Measurements from ENCODE around the gene GNAI3. TPM values are rescaled to one million over a fixed set of nuclear protein-coding genes. Genes with fewer than 3 reads are reported as not detected.

Gene GNAI3
- 13.1 and 17.9 TPM in 2 replicates for total RNA-seq (2014; rRNA removed; shearing (Covaris generic))

- Histone ChIP-seq H3K27me3 (replicated peaks) (no peaks in the 10 kb centered on the region), H3K4me1 (replicated peaks) (peaks cover 15% of the 10 kb centered on the region), H3K27ac (peak within 1 kb of the TSS; percentile 90), H3K4me3 (peak within 1 kb of the TSS; percentile 89), H3K36me3 (peaks cover 7% of the 10 kb centered on the region; the same call in 1 of the 2 replicates), H3K9me3 (replicated peaks) (no peaks in the 10 kb centered on the region)
- peak; percentile 93 to 95 for DNase-seq (ENCODE audit: low read depth in 1 of 2, low spot score in 2 of 2)
Measured at GRCh38 chr1:109548321-109549267, at the start of gene GNAI3. Gene GNAI3 (plus strand): TSS chr1:109548615. CDS start chr1:109548721, 106 bp downstream.

GRCh38 chr1:109499081-109499480 is 49.3 kb upstream of the GNAI3 start:
- H3K9me3 ChIP-seq (replicated peaks), result no peaks in the 10 kb centered on the region
- H3K27me3 ChIP-seq (replicated peaks), result no peaks in the 10 kb centered on the region
- H3K4me3 ChIP-seq, result no peak overlapping the region
- DNase-seq (ENCODE audit: low read depth in 1 of 2, low spot score in 2 of 2), result no peak
- H3K27ac ChIP-seq, result no peak overlapping the region
- H3K4me1 ChIP-seq (replicated peaks), result peaks cover 3% of the 10 kb centered on the region; the same call in 1 of the 2 replicates
- peaks cover 28% of the 10 kb centered on the region for H3K36me3 ChIP-seq

- Histone ChIP-seq H3K27me3 (replicated peaks) (no peaks in the 10 kb centered on the region), H3K9me3 (replicated peaks) (no peaks in the 10 kb centered on the region), H3K27ac (no peak overlapping the region), H3K4me1 (replicated peaks) (peaks cover 3% of the 10 kb centered on the region; the same call in 1 of the 2 replicates), H3K4me3 (no peak overlapping the region), H3K36me3 (peaks cover 28% of the 10 kb centered on the region)
- no peak for DNase-seq (ENCODE audit: low read depth in 1 of 2, low spot score in 2 of 2)
Measured at GRCh38 chr1:109499661-109500536, 48.5 kb upstream of the GNAI3 start.

GRCh38 chr1:109500941-109501381 is 47.5 kb upstream of the GNAI3 start:
- Histone ChIP-seq H3K36me3 (peaks cover 25% of the 10 kb centered on the region), H3K27me3 (replicated peaks) (no peaks in the 10 kb centered on the region), H3K4me3 (no peak overlapping the region), H3K9me3 (replicated peaks) (no peaks in the 10 kb centered on the region), H3K4me1 (replicated peaks) (peaks cover 3% of the 10 kb centered on the region; the same call in 1 of the 2 replicates), H3K27ac (no peak overlapping the region)
- peak in 1 of 2 experiments; percentile 38 for DNase-seq (ENCODE audit: low read depth in 1 of 2, low spot score in 2 of 2)

DNA sequence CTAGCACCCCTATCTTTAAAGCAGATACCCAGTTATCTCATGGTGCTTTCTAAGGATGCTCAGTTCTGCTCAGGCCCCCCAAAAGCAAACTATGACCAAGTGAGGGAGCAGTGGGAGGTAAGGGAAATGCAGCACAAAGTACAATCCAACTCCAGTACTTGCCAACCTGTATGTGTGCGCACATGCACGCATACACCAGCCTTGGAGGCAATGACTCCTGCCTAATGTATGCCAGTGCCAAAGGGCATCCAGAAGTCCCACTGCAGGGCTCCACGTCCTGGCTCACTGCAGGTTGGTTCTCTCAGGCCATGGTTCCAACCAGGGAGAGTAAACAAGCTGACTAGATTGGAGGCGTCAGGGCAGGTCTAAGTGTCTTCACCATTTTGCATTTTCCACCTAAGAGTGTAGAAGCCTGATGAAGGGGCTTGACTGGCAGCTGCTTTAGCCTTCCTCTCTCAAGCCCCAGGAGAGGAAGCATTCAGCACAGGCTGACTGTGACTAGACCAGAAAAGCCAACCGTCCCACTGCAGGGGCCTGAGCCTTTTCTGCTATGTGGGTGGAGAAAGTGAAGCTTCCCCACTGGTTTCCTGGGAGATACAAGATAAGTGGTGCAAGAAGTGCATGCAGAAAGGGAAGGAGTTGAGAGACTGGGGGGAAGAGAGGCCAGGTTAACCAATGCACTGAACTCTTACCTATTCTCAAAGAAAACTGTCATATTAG is 46.6 kb upstream of the GNAI3 start:
- Histone ChIP-seq H3K27ac (no peak overlapping the region), H3K36me3 (peaks cover 17% of the 10 kb centered on the region), H3K4me3 (no peak overlapping the region), H3K27me3 (replicated peaks) (no peaks in the 10 kb centered on the region), H3K9me3 (replicated peaks) (no peaks in the 10 kb centered on the region), H3K4me1 (replicated peaks) (peaks cover 3% of the 10 kb centered on the region; the same call in 1 of the 2 replicates)
- DNase-seq (ENCODE audit: low read depth in 1 of 2, low spot score in 2 of 2), result no peak

DNA sequence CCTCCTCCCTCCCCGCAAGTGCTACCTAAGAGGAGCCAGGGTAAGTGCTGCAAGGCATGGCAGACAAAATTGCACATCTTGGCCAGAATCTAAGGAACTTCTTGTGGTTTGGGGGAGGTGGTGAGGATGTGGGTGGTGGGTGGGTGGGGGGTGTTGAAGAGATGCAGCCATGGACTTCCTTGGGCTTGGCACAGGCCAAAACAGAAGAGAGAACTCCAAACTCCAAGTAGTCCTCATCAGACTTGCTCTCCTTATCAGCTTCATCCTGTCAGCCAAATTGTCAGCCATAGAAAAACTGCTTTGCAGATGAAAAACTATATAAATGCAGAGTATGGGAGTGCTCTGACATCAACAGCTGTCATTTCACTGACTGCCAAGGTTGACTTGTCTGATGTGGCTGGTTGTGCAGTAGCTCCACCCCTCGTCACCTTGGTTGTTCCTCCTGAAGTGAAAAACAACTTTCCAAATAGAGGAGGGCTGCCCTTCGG is 46.0 kb upstream of the GNAI3 start:
- Histone ChIP-seq H3K4me1 (replicated peaks) (peaks cover 3% of the 10 kb centered on the region; the same call in 1 of the 2 replicates), H3K36me3 (peaks cover 17% of the 10 kb centered on the region), H3K4me3 (no peak overlapping the region), H3K27ac (no peak overlapping the region), H3K9me3 (replicated peaks) (no peaks in the 10 kb centered on the region), H3K27me3 (replicated peaks) (no peaks in the 10 kb centered on the region)
- no peak for DNase-seq (ENCODE audit: low read depth in 1 of 2, low spot score in 2 of 2)

GRCh38 chr1:109503935-109504334 is 44.5 kb upstream of the GNAI3 start:
- no peak overlapping the region for H3K27ac ChIP-seq
- no peak overlapping the region for H3K4me3 ChIP-seq
- no peak for DNase-seq (ENCODE audit: low read depth in 1 of 2, low spot score in 2 of 2)
- H3K9me3 ChIP-seq (replicated peaks), result no peaks in the 10 kb centered on the region
- H3K27me3 ChIP-seq (replicated peaks), result peaks cover 1% of the 10 kb centered on the region; the same call in 1 of the 2 replicates
- peaks cover 3% of the 10 kb centered on the region; the same call in 1 of the 2 replicates for H3K4me1 ChIP-seq (replicated peaks)
- peaks cover 9% of the 10 kb centered on the region for H3K36me3 ChIP-seq

DNA sequence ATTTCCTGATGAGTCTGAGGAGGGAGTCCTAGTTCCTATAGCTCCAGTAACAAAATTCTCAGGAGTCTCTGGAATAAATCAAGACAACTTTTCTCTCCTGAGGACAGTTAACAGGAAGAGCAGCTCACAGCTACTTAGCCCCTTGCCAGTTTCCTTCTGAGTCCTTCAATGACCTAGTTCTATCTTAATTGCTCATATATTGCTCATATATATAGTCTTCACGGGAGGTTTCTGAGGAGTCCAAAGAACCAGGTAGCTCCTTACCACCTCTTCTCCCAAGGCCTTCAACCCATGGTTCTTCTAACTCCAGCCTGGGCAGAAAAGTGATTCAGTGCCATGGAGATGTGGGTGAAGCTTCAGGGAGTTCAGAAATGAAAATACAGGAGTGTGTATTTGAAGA is 43.4 kb upstream of the GNAI3 start:
- H3K36me3 ChIP-seq, result 0 out of 2 replicates have a peak, but pooled peaks cover under 1% of the 10 kb centered on the region
- no peak overlapping the region for H3K4me3 ChIP-seq
- H3K27me3 ChIP-seq (replicated peaks), result peaks cover 9% of the 10 kb centered on the region
- H3K9me3 ChIP-seq (replicated peaks), result no peaks in the 10 kb centered on the region
- peaks cover 8% of the 10 kb centered on the region for H3K4me1 ChIP-seq (replicated peaks)
- DNase-seq (ENCODE audit: low read depth in 1 of 2, low spot score in 2 of 2), result no peak
- H3K27ac ChIP-seq, result no peak overlapping the region

GRCh38 chr1:109508001-109508872 is 40.2 kb upstream of the GNAI3 start:
- no peak for DNase-seq (ENCODE audit: low read depth in 1 of 2, low spot score in 2 of 2)
- no peaks in the 10 kb centered on the region for H3K36me3 ChIP-seq
- peaks cover 10% of the 10 kb centered on the region for H3K4me1 ChIP-seq (replicated peaks)
- no peak overlapping the region for H3K27ac ChIP-seq
- peaks cover 26% of the 10 kb centered on the region for H3K27me3 ChIP-seq (replicated peaks)
- no peak overlapping the region for H3K4me3 ChIP-seq
- H3K9me3 ChIP-seq (replicated peaks), result no peaks in the 10 kb centered on the region; the same call in 1 of the 2 replicates

DNA sequence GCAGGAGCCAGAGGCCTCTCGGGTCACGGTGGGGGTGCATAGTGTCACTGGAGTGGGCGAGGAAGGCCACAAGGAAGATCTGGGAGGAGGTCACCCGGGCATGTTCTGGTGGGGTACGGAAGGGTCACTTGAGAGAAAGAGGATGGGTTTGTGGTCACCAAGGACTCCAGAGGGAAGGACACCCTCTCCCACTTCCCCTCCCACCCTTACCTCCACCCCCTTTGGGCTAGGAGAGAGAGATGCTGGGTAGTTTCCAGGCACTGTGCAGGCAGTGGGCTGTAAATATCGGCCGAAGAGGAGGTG is 39.6 kb upstream of the GNAI3 start:
- no peaks in the 10 kb centered on the region for H3K36me3 ChIP-seq
- peaks cover 26% of the 10 kb centered on the region for H3K27me3 ChIP-seq (replicated peaks)
- DNase-seq (ENCODE audit: low read depth in 1 of 2, low spot score in 2 of 2), result no peak
- H3K4me1 ChIP-seq (replicated peaks), result peaks cover 10% of the 10 kb centered on the region
- no peaks in the 10 kb centered on the region; the same call in 1 of the 2 replicates for H3K9me3 ChIP-seq (replicated peaks)
- no peak overlapping the region for H3K4me3 ChIP-seq
- H3K27ac ChIP-seq, result no peak overlapping the region

DNA sequence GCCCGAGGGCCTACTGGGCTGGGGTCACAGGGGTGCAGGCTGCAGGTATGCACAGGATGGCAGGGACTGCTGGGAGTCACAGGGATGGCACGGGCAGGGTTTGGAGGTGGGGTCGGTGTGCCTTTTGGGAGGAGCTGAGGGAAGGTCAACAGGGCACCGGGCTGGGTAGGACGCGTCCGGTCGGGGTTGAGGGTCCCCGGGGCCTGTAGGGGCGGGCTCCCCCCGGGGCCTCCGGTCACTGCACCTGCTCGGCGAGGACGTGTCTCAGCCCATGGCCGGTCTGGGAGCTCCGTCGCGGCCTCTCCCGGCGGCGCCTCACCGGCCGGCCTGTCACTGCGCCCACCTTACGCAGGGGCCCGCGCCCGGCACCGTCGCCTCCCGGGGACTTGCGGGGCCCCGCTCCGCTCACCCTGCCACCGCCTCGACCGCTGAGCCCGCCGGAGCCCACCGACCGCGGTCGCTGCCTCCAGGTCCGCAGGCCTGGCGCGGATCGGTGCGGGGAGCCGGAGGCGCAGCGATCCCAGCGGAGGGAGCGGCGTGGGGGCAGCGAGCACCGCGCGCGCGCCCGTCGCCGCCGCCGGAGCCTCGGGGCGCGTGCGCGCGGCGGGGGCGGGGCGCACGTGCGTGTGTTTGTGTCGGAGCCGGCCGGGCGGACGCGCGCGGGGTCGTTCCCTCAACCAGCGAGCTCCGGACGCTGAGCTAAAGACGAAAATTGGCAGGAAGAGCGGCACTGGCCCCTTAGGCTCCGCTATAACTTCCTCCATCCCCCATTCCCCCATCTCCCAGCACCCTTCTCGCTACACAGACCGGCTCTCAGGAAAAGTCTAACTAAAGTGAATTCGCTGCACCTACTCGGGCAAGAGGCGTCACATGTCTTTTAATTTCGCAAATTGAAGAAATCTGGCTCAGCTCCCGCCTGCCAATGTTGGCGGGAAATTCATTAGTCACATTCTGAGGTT is 39.0 kb upstream of the GNAI3 start, which contains the start of gene AMIGO1:
AMIGO1 (minus strand) TSS at position 552 of the 959 bp plus-strand sequence. CDS start 815 bp downstream, outside the sequence.
- Histone ChIP-seq H3K4me3 (peak within 1 kb of the TSS; percentile 64), H3K27me3 (replicated peaks) (peaks cover 26% of the 10 kb centered on the region), H3K9me3 (replicated peaks) (no peaks in the 10 kb centered on the region; the same call in 1 of the 2 replicates), H3K4me1 (replicated peaks) (peaks cover 10% of the 10 kb centered on the region), H3K27ac (no peak within 1 kb of the TSS), H3K36me3 (no peaks in the 10 kb centered on the region)
- peak in 1 of 2 experiments; percentile 28 for DNase-seq (ENCODE audit: low read depth in 1 of 2, low spot score in 2 of 2)
